ENCODE results near the gene DYNC1LI1.

Gene DYNC1LI1

DNA sequence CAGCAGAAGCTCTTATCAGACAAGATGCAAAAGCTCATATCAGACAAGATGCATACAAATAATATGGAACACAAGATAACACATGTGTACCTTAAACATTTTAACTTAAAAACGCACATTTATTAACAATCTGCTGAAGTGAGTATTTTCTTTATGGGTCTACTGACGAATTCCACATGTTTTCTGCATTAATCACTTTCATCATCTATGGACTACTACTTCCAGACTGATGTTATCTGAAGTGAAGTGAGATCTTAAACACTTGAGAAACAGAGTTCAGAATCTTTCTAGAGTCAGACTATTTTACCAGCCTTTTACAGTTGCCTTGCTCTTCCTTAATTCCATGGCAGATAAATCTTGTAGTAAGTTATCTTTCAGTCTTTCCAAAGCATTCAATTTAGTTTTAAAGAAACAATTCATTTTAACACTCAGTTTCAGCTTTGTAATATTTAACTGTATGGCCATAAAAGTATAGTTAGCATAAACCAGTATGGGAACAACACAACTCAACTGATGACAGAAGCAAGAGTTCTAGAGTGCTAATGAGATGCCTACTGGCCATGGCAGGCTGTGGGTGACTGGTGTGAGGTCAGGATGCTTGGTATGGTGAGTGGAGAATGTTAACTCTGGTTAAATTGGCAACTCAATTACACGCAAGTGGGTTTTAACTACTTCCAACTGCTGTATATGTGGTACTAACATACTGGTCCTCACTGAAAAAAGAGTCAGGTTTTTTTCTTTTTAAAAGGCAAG, 77.8 kb downstream of the DYNC1LI1 start:
- DNase-seq (ENCODE audit: low read depth in 2 of 2) = no peak

GRCh38 chr3:32488474-32489008, 82.1 kb downstream of the DYNC1LI1 start:
- DNase-seq (ENCODE audit: low read depth in 2 of 2) = no peak

GRCh38 chr3:32487781-32488473, 82.7 kb downstream of the DYNC1LI1 start:
- DNase-seq (ENCODE audit: low read depth in 2 of 2) = no peak

DNA sequence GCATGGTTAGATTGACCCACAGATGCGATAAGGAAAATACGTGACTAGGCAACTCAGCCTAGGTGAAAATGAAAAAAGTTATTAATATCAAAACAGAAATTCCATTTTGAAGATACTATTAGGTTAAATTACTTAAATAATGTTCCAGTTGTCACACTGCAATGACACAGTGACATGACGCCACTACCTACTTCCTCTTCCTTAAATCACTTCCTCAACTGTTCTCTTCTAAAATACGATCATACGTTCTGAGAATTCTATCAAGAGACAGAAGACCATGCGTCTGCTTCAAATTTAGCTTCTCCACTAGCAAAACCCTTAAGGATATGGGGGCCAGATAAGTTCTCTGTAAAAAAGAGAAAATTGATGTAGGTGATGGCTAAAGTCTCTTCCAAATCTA, 86.2 kb downstream of the DYNC1LI1 start:
- DNase-seq (ENCODE audit: low read depth in 2 of 2) = no peak

- no peak for DNase-seq (ENCODE audit: low read depth in 2 of 2)
Measured at GRCh38 chr3:32483772-32484171, 86.9 kb downstream of the DYNC1LI1 start.

DNA sequence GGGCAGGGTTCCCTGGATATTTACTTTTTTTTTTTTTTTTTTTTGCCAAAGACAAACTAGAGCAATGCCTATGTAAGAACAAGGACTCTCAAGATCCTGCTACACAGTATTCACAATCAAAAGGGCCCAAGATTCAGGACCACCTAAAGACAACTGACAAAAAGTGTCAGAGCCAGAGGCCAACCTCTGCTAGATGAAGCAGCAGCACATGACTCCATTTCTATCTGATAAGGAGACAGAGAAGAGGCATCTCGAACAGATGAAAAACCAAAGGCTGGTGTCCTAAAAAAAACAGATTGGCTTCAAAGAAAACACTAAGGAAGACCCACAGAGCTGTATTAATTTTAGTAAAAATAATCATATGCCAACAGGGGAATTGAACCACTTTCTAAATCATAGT, 88.0 kb downstream of the DYNC1LI1 start:
- DNase-seq (ENCODE audit: low read depth in 2 of 2) = no peak

- DNase-seq (ENCODE audit: low read depth in 2 of 2) = no peak
Measured at GRCh38 chr3:32481791-32482631, 88.6 kb downstream of the DYNC1LI1 start.

- DNase-seq (ENCODE audit: low read depth in 2 of 2) = no peak
Measured at GRCh38 chr3:32480604-32481003, 90.1 kb downstream of the DYNC1LI1 start.
